Measurements from ENCODE around the gene RFFL.
"Not testable (repeated sequence)": the region's sequence is repeated elsewhere in the genome, so short reads cannot be mapped to it uniquely, and the experiment has no call there.

The RFFL gene

GRCh38 chr17:35017021-35017420 is 46.5 kb downstream of the RFFL start:
- no peak for DNase-seq (ENCODE audit: low read depth, low spot score)
- no peak overlapping the region for H3K27ac ChIP-seq

- DNase-seq (ENCODE audit: low read depth, low spot score), result no peak
- H3K27ac ChIP-seq, result no peak overlapping the region
Measured at GRCh38 chr17:35016369-35016768, 47.1 kb downstream of the RFFL start.

GRCh38 chr17:35011671-35012216 is 51.8 kb downstream of the RFFL start:
- no peak for DNase-seq (ENCODE audit: low read depth, low spot score)
- no peak overlapping the region for H3K27ac ChIP-seq

- no peak for DNase-seq (ENCODE audit: low read depth, low spot score)
- no peak overlapping the region for H3K27ac ChIP-seq
Measured at GRCh38 chr17:35010093-35010492, 53.4 kb downstream of the RFFL start.

GRCh38 chr17:35006961-35007360 is 56.5 kb downstream of the RFFL start:
- no peak for DNase-seq (ENCODE audit: low read depth, low spot score)
- H3K27ac ChIP-seq, result no peak overlapping the region

GRCh38 chr17:35006345-35006744 is 57.2 kb downstream of the RFFL start:
- no peak overlapping the region for H3K27ac ChIP-seq
- DNase-seq (ENCODE audit: low read depth, low spot score), result no peak

GRCh38 chr17:35003778-35004177 is 59.7 kb downstream of the RFFL start:
- DNase-seq (ENCODE audit: low read depth, low spot score), result no peak
- no peak overlapping the region for H3K27ac ChIP-seq

- DNase-seq (ENCODE audit: low read depth, low spot score), result no peak
- no peak overlapping the region for H3K27ac ChIP-seq
Measured at GRCh38 chr17:35002876-35003551, 60.5 kb downstream of the RFFL start.

GRCh38 chr17:35001549-35001948 is 62.0 kb downstream of the RFFL start:
- no peak for DNase-seq (ENCODE audit: low read depth, low spot score)
- no peak overlapping the region for H3K27ac ChIP-seq

GRCh38 chr17:35000965-35001364 is 62.5 kb downstream of the RFFL start:
- DNase-seq (ENCODE audit: low read depth, low spot score); H3K27ac ChIP-seq: not testable (repeated sequence)

- H3K27ac ChIP-seq, result no peak overlapping the region
- DNase-seq (ENCODE audit: low read depth, low spot score), result no peak
Measured at GRCh38 chr17:34999456-34999855, 64.1 kb downstream of the RFFL start.

- no peak overlapping the region for H3K27ac ChIP-seq
- DNase-seq (ENCODE audit: low read depth, low spot score), result no peak
Measured at GRCh38 chr17:34998205-34998604, 65.3 kb downstream of the RFFL start.

GRCh38 chr17:34997355-34997862 is 66.1 kb downstream of the RFFL start:
- DNase-seq (ENCODE audit: low read depth, low spot score), result no peak

GRCh38 chr17:34996422-34997285 is 66.9 kb downstream of the RFFL start:
- H3K27ac ChIP-seq, result no peak overlapping the region
- DNase-seq (ENCODE audit: low read depth, low spot score), result no peak

More at GRCh38 chr17:34997355-34997862, 66.1 kb downstream of the RFFL start:
- no peak overlapping the region for H3K27ac ChIP-seq

GRCh38 chr17:34993031-34993430 is 70.5 kb downstream of the RFFL start:
- no peak overlapping the region for H3K27ac ChIP-seq
- DNase-seq (ENCODE audit: low read depth, low spot score), result no peak

- no peak overlapping the region for H3K27ac ChIP-seq
- no peak for DNase-seq (ENCODE audit: low read depth, low spot score)
Measured at GRCh38 chr17:34991606-34992005, 71.9 kb downstream of the RFFL start.

GRCh38 chr17:34990921-34991365 is 72.6 kb downstream of the RFFL start:
- DNase-seq (ENCODE audit: low read depth, low spot score), result no peak
- no peak overlapping the region for H3K27ac ChIP-seq

GRCh38 chr17:34989473-34989872 is 74.0 kb downstream of the RFFL start:
- DNase-seq (ENCODE audit: low read depth, low spot score), result no peak
- no peak overlapping the region for H3K27ac ChIP-seq

GRCh38 chr17:34988644-34989043 is 74.9 kb downstream of the RFFL start:
- no peak for DNase-seq (ENCODE audit: low read depth, low spot score)
- H3K27ac ChIP-seq, result no peak overlapping the region

- DNase-seq (ENCODE audit: low read depth, low spot score), result no peak
- H3K27ac ChIP-seq, result no peak overlapping the region
Measured at GRCh38 chr17:34987232-34987631, 76.3 kb downstream of the RFFL start.

All from epithelial cell of prostate (primary cell).